ENCODE measurements around the gene CALML4.

- TF ChIP-seq SUZ12 (IDR thresholded peaks at IDR 0.05; ENCODE audit: extremely low read depth, insufficient read depth, insufficient read length), result no peak
- TF ChIP-seq YY1 (IDR thresholded peaks at IDR 0.05; ENCODE audit: insufficient read depth, insufficient read length), result no peak
- TF ChIP-seq ZNF274 (IDR thresholded peaks at IDR 0.05; ENCODE audit: low read depth, low read length), result no peak
These were observed 12.2 kb upstream of the CALML4 start for GRCh38 chr15:68217341-68217740.
